GM21526 (cell line): ENCODE data around the gene SERPINB4.

Experiments used
- ATAC-seq: cut with Tn5 transposase; IDR thresholded peaks from one replicate; pipeline ENCODE4 v1.9.1; 2021; ENCODE audit warnings: moderate library complexity; ENCODE audit not compliant: unreplicated experiment, low FRiP score

The SERPINB4 gene

GRCh38 chr18:63637703-63638102, 6.4 kb downstream of the SERPINB4 start:
- ATAC-seq: no peak

GRCh38 chr18:63627819-63628218, 16.2 kb downstream of the SERPINB4 start:
- no peak for ATAC-seq

- no peak for ATAC-seq
Measured at GRCh38 chr18:63626431-63626830, 17.6 kb downstream of the SERPINB4 start.

DNA sequence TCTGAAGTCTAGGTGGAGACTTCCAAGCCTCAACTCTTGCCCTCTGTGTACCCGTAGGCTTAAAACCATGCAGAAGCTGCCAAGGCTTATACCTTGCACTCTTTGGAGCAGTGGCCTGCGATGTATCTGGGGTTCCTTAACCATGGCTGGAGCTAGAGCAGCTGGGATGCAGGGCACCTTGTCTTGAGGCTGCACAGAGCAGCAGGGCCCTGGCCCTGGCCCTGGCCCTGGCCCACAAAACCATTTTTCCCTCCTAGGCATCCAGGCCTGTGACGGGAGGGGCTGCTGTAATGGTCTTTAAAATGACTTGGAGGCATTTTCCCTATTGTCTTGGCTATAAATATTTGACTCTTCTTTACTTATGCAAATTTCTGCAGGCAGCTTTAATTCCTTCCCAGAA, 19.2 kb downstream of the SERPINB4 start:
- ATAC-seq: no peak

- no peak for ATAC-seq
Measured at GRCh38 chr18:63619661-63620060, 24.4 kb downstream of the SERPINB4 start.

GRCh38 chr18:63617915-63618234, 26.2 kb downstream of the SERPINB4 start:
- no peak for ATAC-seq

DNA sequence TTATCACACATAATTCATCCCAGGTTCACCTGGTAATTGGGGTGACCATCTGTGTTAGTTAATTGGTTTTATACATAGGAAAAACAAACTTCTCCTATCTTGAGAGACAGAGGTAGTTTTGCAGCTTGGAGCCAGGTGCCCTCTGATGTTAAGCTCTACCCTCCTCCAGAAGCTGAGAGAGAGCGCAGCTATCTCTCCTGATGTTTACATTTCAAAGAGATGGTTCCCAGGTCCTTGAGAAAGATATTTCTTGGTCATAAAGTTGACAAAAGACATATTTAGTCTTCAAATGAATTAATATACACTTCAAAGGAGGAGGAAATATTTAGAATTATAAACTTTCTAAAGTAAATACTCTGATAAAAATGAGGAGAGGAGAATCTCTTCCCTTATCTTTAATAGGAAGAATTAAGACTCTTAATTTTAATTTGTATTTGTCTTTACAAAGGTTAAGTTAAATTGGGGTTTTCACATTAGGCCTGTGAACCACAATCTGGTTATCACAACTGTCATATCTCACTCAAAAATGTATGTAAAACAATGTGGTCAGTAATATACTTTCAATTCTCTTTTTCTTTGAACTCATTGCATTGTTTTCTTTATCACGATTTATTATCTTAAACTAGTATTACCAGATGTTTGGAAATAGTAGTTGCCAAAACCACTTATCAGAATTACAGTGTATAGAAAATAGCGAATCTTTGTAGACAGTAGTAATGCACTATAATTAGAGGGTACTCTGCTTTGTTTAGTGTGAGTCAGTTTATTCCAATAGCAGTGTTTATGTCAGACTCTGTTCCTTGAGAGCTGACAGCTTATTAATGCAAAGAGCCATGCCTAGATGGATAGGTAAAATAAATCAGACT, 26.8 kb downstream of the SERPINB4 start:
- peak; percentile 94 for ATAC-seq

DNA sequence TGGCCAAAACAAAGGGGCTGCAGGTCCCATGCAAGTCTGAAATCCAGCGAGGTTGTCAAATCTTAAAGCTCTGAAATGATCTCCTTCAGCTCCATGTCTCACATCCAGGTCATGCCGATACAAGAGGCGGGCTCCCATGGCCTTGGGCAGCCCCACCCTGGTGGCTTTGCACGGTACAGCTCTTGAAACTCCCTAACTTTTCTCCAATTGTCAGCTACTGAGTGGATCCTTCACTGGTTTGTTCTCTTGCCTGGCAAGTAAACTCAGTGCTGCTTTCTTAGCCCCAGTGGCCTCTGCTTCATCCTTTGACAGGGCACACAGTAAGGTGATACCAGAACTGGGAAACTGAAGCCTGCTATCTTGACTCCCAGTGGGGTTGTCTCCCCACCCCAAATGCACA, 30.6 kb downstream of the SERPINB4 start:
- no peak for ATAC-seq

- ATAC-seq: no peak
Measured at GRCh38 chr18:63606526-63606925, 37.5 kb downstream of the SERPINB4 start.

- ATAC-seq: no peak
Measured at GRCh38 chr18:63604791-63605567, 39.1 kb downstream of the SERPINB4 start.

GRCh38 chr18:63603772-63604171, 40.3 kb downstream of the SERPINB4 start:
- peak; percentile 99 for ATAC-seq

DNA sequence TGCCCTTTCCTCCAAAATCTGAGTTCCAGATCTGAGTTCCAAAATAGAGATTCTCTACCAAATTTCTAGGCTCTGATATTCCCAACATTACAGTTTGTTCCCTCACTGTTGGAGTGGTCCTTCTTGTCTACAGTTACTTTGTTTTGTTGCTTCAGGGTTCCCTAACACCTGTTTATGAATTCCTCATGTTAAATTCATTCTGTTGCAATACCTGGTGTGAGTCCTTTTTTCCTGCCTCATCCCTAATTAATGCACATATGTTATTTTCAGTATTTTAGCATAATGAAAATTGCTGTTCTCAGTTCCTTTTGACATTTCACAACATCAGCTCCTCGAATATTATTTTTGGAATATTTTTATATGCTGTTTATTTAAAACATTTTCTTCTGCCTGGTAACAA, 40.7 kb downstream of the SERPINB4 start:
- ATAC-seq: no peak

DNA sequence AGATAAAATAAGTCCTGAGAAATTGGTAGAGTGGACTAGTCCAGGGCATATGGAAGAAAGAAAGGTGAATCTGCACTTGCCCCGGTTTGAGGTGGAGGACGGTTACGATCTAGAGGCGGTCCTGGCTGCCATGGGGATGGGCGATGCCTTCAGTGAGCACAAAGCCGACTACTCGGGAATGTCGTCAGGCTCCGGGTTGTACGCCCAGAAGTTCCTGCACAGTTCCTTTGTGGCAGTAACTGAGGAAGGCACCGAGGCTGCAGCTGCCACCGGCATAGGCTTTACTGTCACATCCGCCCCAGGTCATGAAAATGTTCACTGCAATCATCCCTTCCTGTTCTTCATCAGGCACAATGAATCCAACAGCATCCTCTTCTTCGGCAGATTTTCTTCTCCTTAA, 47.1 kb downstream of the SERPINB4 start:
- no peak for ATAC-seq

DNA sequence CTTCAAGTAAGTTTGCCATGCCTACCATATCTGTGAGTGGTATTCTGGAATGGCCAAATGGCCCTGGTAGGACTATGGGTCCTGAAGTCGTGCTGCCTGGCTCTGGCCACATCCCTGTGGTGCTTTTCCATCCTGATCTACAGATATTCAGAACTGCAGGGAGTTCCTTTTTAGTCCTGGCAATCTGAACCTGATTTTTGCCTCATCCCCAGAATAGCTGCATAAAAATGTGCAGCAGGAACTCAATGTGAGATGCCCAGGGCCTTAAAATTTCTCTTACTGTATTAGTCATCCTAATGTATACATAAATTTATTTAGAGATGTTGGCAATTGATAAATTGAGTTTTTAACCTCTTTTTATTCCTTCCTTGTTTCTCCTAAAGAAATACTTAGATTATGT, 51.6 kb downstream of the SERPINB4 start:
- no peak for ATAC-seq

DNA sequence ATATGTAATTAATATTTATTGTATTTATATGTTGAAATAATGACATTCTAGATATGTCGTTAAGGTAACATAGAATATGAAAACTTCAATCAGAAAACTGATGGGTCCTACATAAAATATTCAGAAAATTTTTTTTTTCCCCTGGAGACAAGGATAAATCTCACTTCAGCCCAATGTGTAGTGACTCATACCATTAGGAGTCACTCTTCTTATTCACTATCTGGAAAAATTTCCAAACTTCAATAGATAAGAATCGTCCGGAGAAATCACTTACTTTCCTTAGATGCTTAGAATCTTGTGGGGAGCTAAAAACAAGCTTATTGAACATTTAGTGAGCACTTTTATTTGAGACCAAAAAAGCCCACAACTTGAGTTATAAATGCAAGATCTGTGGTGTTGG, 52.3 kb downstream of the SERPINB4 start:
- no peak for ATAC-seq

DNA sequence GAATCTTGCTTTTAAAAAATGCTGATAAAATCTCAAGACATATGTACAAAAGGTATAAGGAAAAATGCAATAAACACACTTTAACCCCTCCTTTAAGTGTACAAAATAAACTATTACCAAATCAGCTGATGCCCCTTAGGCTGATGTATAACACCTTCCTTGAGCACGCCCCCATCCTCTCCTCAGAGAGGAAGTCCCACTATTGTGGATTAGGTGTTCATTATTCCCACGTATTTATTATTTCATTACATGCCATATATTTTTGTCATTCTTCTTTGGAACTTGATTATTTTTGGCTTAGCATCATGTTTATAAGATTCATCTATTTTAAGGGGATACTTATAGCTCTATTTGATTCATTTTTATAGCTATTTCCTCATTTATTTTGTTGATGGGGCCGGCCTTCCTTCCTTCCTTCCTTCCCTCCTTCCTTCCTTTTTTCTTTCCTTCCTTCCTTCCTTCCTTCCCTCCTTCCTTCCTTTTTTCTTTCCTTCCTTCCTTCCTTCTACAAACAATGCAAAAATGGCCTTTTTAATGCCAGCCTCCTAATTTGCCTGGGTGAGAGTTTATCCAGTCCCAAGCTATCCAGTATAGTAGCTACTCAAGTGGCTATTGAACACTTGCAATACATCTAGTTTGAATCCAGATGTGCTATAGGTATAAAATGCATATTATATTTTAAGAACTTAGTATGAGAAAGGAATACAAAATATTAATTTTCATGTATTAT, 52.9 kb downstream of the SERPINB4 start:
- ATAC-seq: no peak

GRCh38 chr18:63590373-63590772, 53.7 kb downstream of the SERPINB4 start:
- no peak for ATAC-seq

DNA sequence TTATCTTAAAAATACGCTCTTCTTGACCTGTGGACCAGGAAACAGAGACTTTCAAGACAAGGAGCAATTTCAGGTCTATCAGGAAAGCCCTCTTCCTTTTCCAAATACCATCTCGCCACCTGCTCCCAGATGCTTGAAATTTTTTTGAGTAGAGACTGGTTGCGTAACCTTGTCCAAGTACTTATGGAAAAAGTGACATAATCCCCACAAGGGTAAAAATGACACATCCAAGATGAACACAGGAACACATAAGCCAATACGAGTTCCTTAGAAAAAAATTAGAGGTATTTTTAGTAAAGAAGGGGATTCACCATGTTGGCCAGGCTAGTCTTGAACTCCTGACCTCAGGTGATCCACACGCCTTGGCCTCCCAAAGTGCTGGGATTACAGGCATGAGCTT, 55.1 kb downstream of the SERPINB4 start:
- ATAC-seq: no peak
